ENCODE measurements around the gene DIDO1. TPM values are rescaled to one million over a fixed set of nuclear protein-coding genes. Genes with fewer than 3 reads are reported as not detected.

Gene DIDO1
- total and polyA plus RNA-seq, 2 of the 13 experiments (the other 11 are each of a cell fraction or from before 2014, with no cell fraction given), result 75.0 to 75.1 TPM

DNA sequence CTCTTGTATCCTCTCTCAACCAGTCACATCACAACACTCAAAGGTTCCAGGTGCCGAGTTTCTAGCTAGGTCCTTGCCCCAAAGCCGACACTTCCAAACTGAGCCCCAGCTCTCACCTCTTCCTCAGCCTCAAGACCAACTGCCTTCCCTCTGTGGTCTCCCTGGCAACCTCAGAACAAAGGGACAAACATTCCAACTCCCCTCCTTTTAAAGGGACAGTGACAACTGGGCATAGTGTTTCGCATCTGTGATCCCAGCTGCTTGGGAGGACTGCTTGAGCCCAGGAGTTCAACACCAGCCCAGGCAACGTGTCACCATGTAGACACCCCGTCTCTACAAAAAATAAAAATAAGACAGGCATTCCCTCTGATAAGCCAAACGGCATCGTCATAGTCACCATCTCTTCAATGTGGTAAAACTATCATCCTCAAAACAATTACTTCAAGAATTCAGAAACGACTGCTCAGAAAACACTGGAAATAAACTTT lies 11.3 kb downstream of the DIDO1 start (continued):
- TF ChIP-seq ZMYM3 (CRISPR knock-in tag; IDR thresholded peaks at IDR 0.05), result peak; percentile 75; the same call in 1 of the 2 replicates
- TF ChIP-seq, protein P1, sequence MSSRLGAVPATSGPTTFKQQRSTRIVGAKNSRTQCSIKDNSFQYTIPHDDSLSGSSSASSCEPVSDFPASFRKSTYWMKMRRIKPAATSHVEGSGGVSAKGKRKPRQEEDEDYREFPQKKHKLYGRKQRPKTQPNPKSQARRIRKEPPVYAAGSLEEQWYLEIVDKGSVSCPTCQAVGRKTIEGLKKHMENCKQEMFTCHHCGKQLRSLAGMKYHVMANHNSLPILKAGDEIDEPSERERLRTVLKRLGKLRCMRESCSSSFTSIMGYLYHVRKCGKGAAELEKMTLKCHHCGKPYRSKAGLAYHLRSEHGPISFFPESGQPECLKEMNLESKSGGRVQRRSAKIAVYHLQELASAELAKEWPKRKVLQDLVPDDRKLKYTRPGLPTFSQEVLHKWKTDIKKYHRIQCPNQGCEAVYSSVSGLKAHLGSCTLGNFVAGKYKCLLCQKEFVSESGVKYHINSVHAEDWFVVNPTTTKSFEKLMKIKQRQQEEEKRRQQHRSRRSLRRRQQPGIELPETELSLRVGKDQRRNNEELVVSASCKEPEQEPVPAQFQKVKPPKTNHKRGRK (CRISPR knock-in tag; IDR thresholded peaks at IDR 0.05), result 0 out of 2 replicates have a peak, but pooled peaks have one; percentile 26
- 0 out of 2 replicates have a peak, but pooled peaks have one; percentile 6 for TF ChIP-seq MED1 (CRISPR knock-in tag; IDR thresholded peaks at IDR 0.05)
- TF ChIP-seq, protein P2, sequence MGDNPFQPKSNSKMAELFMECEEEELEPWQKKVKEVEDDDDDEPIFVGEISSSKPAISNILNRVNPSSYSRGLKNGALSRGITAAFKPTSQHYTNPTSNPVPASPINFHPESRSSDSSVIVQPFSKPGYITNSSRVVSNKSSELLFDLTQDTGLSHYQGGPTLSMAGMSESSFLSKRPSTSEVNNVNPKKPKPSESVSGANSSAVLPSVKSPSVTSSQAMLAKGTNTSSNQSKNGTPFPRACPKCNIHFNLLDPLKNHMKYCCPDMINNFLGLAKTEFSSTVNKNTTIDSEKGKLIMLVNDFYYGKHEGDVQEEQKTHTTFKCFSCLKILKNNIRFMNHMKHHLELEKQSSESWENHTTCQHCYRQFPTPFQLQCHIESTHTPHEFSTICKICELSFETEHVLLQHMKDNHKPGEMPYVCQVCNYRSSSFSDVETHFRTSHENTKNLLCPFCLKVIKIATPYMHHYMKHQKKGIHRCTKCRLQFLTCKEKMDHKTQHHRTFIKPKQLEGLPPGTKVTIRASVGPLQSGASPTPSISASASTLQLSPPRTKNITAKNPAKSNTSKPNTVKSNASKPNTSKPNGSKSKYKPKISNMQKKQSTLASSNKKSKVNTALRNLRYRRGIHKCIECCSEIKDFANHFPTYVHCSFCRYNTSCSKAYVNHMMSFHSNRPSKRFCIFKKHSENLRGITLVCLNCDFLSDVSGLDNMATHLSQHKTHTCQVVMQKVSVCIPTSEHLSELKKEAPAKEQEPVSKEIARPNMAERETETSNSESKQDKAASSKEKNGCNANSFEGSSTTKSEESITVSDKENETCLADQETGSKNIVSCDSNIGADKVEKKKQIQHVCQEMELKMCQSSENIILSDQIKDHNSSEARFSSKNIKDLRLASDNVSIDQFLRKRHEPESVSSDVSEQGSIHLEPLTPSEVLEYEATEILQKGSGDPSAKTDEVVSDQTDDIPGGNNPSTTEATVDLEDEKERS (CRISPR knock-in tag; IDR thresholded peaks at IDR 0.05), result no peak
- TF ChIP-seq, protein P3, sequence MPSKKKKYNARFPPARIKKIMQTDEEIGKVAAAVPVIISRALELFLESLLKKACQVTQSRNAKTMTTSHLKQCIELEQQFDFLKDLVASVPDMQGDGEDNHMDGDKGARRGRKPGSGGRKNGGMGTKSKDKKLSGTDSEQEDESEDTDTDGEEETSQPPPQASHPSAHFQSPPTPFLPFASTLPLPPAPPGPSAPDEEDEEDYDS (CRISPR knock-in tag; IDR thresholded peaks at IDR 0.05), result no peak
- TF ChIP-seq ZNF350 (CRISPR knock-in tag; IDR thresholded peaks at IDR 0.05; ENCODE audit: borderline replicate concordance, low read depth), result peak; percentile 28; the same call in 1 of the 2 replicates
- TF ChIP-seq HDAC2 (CRISPR knock-in tag; IDR thresholded peaks at IDR 0.05), result 0 out of 2 replicates have a peak, but pooled peaks have one; percentile 12
- TF ChIP-seq SOX6 (IDR thresholded peaks at IDR 0.05), result no peak
- peak; percentile 72 for TF ChIP-seq SOX6 (CRISPR knock-in tag; IDR thresholded peaks at IDR 0.05)
- 0 out of 2 replicates have a peak, but pooled peaks have one; percentile 34 for TF ChIP-seq ZNF331 (CRISPR knock-in tag; IDR thresholded peaks at IDR 0.05)
- TF ChIP-seq, protein P4, sequence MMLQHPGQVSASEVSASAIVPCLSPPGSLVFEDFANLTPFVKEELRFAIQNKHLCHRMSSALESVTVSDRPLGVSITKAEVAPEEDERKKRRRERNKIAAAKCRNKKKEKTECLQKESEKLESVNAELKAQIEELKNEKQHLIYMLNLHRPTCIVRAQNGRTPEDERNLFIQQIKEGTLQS (CRISPR knock-in tag; IDR thresholded peaks at IDR 0.05), result no peak
- TF ChIP-seq, protein P5, sequence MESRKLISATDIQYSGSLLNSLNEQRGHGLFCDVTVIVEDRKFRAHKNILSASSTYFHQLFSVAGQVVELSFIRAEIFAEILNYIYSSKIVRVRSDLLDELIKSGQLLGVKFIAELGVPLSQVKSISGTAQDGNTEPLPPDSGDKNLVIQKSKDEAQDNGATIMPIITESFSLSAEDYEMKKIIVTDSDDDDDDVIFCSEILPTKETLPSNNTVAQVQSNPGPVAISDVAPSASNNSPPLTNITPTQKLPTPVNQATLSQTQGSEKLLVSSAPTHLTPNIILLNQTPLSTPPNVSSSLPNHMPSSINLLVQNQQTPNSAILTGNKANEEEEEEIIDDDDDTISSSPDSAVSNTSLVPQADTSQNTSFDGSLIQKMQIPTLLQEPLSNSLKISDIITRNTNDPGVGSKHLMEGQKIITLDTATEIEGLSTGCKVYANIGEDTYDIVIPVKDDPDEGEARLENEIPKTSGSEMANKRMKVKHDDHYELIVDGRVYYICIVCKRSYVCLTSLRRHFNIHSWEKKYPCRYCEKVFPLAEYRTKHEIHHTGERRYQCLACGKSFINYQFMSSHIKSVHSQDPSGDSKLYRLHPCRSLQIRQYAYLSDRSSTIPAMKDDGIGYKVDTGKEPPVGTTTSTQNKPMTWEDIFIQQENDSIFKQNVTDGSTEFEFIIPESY (CRISPR knock-in tag; IDR thresholded peaks at IDR 0.05), result no peak
- TF ChIP-seq, protein P6, sequence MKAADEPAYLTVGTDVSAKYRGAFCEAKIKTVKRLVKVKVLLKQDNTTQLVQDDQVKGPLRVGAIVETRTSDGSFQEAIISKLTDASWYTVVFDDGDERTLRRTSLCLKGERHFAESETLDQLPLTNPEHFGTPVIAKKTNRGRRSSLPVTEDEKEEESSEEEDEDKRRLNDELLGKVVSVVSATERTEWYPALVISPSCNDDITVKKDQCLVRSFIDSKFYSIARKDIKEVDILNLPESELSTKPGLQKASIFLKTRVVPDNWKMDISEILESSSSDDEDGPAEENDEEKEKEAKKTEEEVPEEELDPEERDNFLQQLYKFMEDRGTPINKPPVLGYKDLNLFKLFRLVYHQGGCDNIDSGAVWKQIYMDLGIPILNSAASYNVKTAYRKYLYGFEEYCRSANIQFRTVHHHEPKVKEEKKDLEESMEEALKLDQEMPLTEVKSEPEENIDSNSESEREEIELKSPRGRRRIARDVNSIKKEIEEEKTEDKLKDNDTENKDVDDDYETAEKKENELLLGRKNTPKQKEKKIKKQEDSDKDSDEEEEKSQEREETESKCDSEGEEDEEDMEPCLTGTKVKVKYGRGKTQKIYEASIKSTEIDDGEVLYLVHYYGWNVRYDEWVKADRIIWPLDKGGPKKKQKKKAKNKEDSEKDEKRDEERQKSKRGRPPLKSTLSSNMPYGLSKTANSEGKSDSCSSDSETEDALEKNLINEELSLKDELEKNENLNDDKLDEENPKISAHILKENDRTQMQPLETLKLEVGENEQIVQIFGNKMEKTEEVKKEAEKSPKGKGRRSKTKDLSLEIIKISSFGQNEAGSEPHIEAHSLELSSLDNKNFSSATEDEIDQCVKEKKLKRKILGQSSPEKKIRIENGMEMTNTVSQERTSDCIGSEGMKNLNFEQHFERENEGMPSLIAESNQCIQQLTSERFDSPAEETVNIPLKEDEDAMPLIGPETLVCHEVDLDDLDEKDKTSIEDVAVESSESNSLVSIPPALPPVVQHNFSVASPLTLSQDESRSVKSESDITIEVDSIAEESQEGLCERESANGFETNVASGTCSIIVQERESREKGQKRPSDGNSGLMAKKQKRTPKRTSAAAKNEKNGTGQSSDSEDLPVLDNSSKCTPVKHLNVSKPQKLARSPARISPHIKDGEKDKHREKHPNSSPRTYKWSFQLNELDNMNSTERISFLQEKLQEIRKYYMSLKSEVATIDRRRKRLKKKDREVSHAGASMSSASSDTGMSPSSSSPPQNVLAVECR (CRISPR knock-in tag; IDR thresholded peaks at IDR 0.05; ENCODE audit: borderline replicate concordance), result peak; percentile 18; the same call in 1 of the 2 replicates
- TF ChIP-seq TCF7L2 (IDR thresholded peaks at IDR 0.05; ENCODE audit: low read depth, low read length), result no peak
- no peak for TF ChIP-seq TP53 (CRISPR knock-in tag; conservative IDR thresholded peaks at IDR 0.05)

Data from HepG2 (cell line).